Measurements from ENCODE around the gene G6PC1. TPM values are rescaled to one million over a fixed set of nuclear protein-coding genes. Genes with fewer than 3 reads are reported as not detected.
"Not testable (repeated sequence)": the region's sequence is repeated elsewhere in the genome, so short reads cannot be mapped to it uniquely, and the experiment has no call there.

G6PC1 gene
- total RNA-seq, 1 donor from 2014 or later, result 1.5 TPM

GRCh38 chr17:42893359-42893758, 7.2 kb upstream of the G6PC1 start:
- Mint-ChIP-seq H3K27ac (peak overlapping the region; percentile 31), H3K36me3 (no peaks in the 10 kb centered on the region), H3K4me3 (no peak overlapping the region), H3K4me1 (ENCODE audit: unreplicated experiment) (peaks cover 15% of the 10 kb centered on the region), H3K9me3 (no peaks in the 10 kb centered on the region), H3K27me3 (peaks cover 14% of the 10 kb centered on the region)
- DNase-seq (ENCODE audit: extremely low spot score, unreplicated experiment), result no peak
- no peak for TF ChIP-seq CTCF (conservative IDR thresholded peaks at IDR 0.05)

GRCh38 chr17:42894283-42895184, 6.1 kb upstream of the G6PC1 start:
- no peaks in the 10 kb centered on the region for H3K9me3 Mint-ChIP-seq
- peaks cover 17% of the 10 kb centered on the region for H3K27me3 Mint-ChIP-seq
- H3K27ac Mint-ChIP-seq, result peak overlapping the region; percentile 19
- DNase-seq (ENCODE audit: extremely low spot score, unreplicated experiment), result no peak
- peaks cover 15% of the 10 kb centered on the region for H3K4me1 Mint-ChIP-seq (ENCODE audit: unreplicated experiment)
- H3K36me3 Mint-ChIP-seq, result no peaks in the 10 kb centered on the region
- H3K4me3 Mint-ChIP-seq, result no peak overlapping the region
- no peak for TF ChIP-seq CTCF (conservative IDR thresholded peaks at IDR 0.05)

GRCh38 chr17:42895185-42895555, 5.4 kb upstream of the G6PC1 start:
- H3K27me3 Mint-ChIP-seq, result peaks cover 17% of the 10 kb centered on the region
- DNase-seq (ENCODE audit: extremely low spot score, unreplicated experiment), result no peak
- no peak overlapping the region for H3K27ac Mint-ChIP-seq
- TF ChIP-seq CTCF (conservative IDR thresholded peaks at IDR 0.05), result no peak
- no peaks in the 10 kb centered on the region for H3K36me3 Mint-ChIP-seq
- peaks cover 15% of the 10 kb centered on the region for H3K4me1 Mint-ChIP-seq (ENCODE audit: unreplicated experiment)
- no peak overlapping the region for H3K4me3 Mint-ChIP-seq
- no peaks in the 10 kb centered on the region for H3K9me3 Mint-ChIP-seq

GRCh38 chr17:42898147-42898811, 2.3 kb upstream of the G6PC1 start:
- H3K4me1 Mint-ChIP-seq (ENCODE audit: unreplicated experiment), result peaks cover 7% of the 10 kb centered on the region
- DNase-seq (ENCODE audit: extremely low spot score, unreplicated experiment), result no peak

GRCh38 chr17:42899981-42900380, 618 bp upstream of the G6PC1 start:
- not testable (repeated sequence) for H3K27ac Mint-ChIP-seq; H3K4me3 Mint-ChIP-seq; DNase-seq (ENCODE audit: extremely low spot score, unreplicated experiment); H3K9me3 Mint-ChIP-seq; H3K36me3 Mint-ChIP-seq; H3K4me1 Mint-ChIP-seq (ENCODE audit: unreplicated experiment)
- peaks cover 10% of the 10 kb centered on the region for H3K27me3 Mint-ChIP-seq

More at GRCh38 chr17:42898147-42898811, 2.3 kb upstream of the G6PC1 start:
- no peak for TF ChIP-seq CTCF (conservative IDR thresholded peaks at IDR 0.05)
- peaks cover 24% of the 10 kb centered on the region for H3K27me3 Mint-ChIP-seq
- H3K4me3 Mint-ChIP-seq, result no peak overlapping the region
- H3K9me3 Mint-ChIP-seq, result no peaks in the 10 kb centered on the region
- no peak overlapping the region for H3K27ac Mint-ChIP-seq
- H3K36me3 Mint-ChIP-seq, result no peaks in the 10 kb centered on the region

All from type B pancreatic cell (in vitro differentiated cells).